CD4-positive, alpha-beta T cell treated with Interleukin-2 at 100 ng/mL for 4 hours (primary cell): ENCODE data around the gene CFAP47.

Experiments
- DNase-seq: peaks from one replicate; pipeline ENCODE4 v3.0.0-alpha.2; 2020; ENCODE audit warnings: low spot score

Gene CFAP47

GRCh38 chrX:36266155-36266554, 346.6 kb downstream of the CFAP47 start:
- no peak for DNase-seq

- no peak for DNase-seq
These were observed 390.6 kb downstream of the CFAP47 start for GRCh38 chrX:36310136-36310535.

- no peak for DNase-seq
These were observed 394.8 kb downstream of the CFAP47 start for GRCh38 chrX:36314303-36314702.

GRCh38 chrX:36334572-36334971, 415.0 kb downstream of the CFAP47 start:
- DNase-seq, result no peak

- DNase-seq, result no peak
These were observed 417.2 kb downstream of the CFAP47 start for GRCh38 chrX:36336751-36337150.

- no peak for DNase-seq
These were observed 424.8 kb downstream of the CFAP47 start for GRCh38 chrX:36344301-36344700.

GRCh38 chrX:36348509-36348908, 429.0 kb downstream of the CFAP47 start:
- no peak for DNase-seq

- no peak for DNase-seq
These were observed 438.3 kb downstream of the CFAP47 start for GRCh38 chrX:36357855-36358254.

- DNase-seq, result no peak
These were observed 444.7 kb downstream of the CFAP47 start for GRCh38 chrX:36364262-36364661.

GRCh38 chrX:36383495-36383894, 464.0 kb downstream of the CFAP47 start:
- DNase-seq, result no peak

- DNase-seq, result no peak
These were observed 469.4 kb downstream of the CFAP47 start for GRCh38 chrX:36388901-36389300.

GRCh38 chrX:36401774-36402173, 482.2 kb downstream of the CFAP47 start:
- DNase-seq, result no peak

- no peak for DNase-seq
These were observed 488.3 kb downstream of the CFAP47 start for GRCh38 chrX:36407836-36408235.

- no peak for DNase-seq
These were observed 494.5 kb downstream of the CFAP47 start for GRCh38 chrX:36414056-36414455.

GRCh38 chrX:36422368-36422767, 502.8 kb downstream of the CFAP47 start:
- DNase-seq, result no peak

- DNase-seq, result no peak
These were observed 512.3 kb downstream of the CFAP47 start for GRCh38 chrX:36431819-36432218.

- no peak for DNase-seq
These were observed 515.0 kb downstream of the CFAP47 start for GRCh38 chrX:36434522-36434921.
